Colonic mucosa (tissue), 4 donors: Measurements from ENCODE around the gene BOLA3. TPM values are rescaled to one million over a fixed set of nuclear protein-coding genes. Genes with fewer than 3 reads are reported as not detected.

Source experiments
- DNase-seq: peaks from one replicate; pipeline ENCODE4 v3.0.0-alpha.2; 2020
- H3K27ac ChIP-seq: fragments of 200-600 bp; one replicate; pipeline ENCODE4 v1.8.0; 2021
- H3K27me3 ChIP-seq: fragments of 200-600 bp; one replicate; pipeline ENCODE4 v1.8.0; 2021
- H3K36me3 ChIP-seq: fragments of 200-600 bp; one replicate; pipeline ENCODE4 v1.8.0; 2021
- H3K4me1 ChIP-seq: fragments of 200-600 bp; one replicate; pipeline ENCODE4 v1.8.0; 2021; ENCODE audit warnings: mild to moderate bottlenecking
- H3K4me3 ChIP-seq: fragments of 200-600 bp; one replicate; pipeline ENCODE4 v1.8.0; 2021
- H3K9ac ChIP-seq, 2 donors: one replicate each; pipeline ENCODE4 v1.7.0; 2013; ENCODE audit warnings: control low read depth in 2 of 2, low read depth in 2 of 2, low read length in 2 of 2
- H3K9me3 ChIP-seq: fragments of 200-600 bp; one replicate; pipeline ENCODE4 v1.8.0; 2021
- intact Hi-C: fragments of 100-400 bp; cut with DNase I; formaldehyde crosslinking; loops from one replicate; pipeline ENCODE4 v1.14.1; 2022
- total RNA-seq, 2 donors: library from RNA; stranded (reverse); fragmentation: NEBNext Ultra II Directional in 1 of 2; extraction: Animal tissue kit (Norgen Biotek cat#: 25700) in 1 of 2; gene quantifications; one replicate each; pipeline ENCODE4 v1.2.1, GENCODE V29; 2021
- TF ChIP-seq, protein P1 (sequence below): fragments of 200-600 bp; IDR thresholded peaks from one replicate; pipeline ENCODE4 v1.8.0; 2022; ENCODE audit warnings: antibody characterized with exemption, mild to moderate bottlenecking
- donor health status: healthy.
- donor health status: DM: no; HTN: no; CAD: no.
- donor health status: DM: no; HTN: no; CAD: no.

Gene BOLA3
- total RNA-seq, 2 donors from 2014 or later: 44.8 to 95.1 TPM

DNA sequence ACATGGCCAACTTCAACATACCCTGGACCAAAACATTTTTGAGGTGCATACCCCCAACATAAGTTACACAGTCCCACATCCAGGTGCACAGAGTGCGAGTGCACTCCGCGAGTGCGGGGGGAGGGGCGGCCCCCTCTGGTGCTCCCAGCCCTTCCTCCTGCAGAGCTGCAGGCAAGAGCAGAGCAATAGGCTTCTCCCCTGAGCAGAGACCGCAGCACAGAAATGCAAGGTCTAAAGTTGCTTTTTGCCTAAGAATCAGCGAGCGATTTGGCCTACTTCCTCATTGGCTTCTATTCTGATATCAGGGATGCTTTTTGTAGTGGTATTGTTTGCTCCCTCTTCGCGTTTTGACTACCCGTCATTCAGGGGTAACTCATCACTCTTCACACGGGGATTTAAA lies 40.6 kb downstream of the BOLA3 start:
- Histone ChIP-seq H3K27ac (no peak overlapping the region), H3K36me3 (peaks cover 5% of the 10 kb centered on the region), H3K9ac (no peak overlapping the region), H3K9me3 (no peaks in the 10 kb centered on the region), H3K4me3 (no peak overlapping the region), H3K27me3 (no peaks in the 10 kb centered on the region), H3K4me1 (no peaks in the 10 kb centered on the region)
- TF ChIP-seq, protein P1, sequence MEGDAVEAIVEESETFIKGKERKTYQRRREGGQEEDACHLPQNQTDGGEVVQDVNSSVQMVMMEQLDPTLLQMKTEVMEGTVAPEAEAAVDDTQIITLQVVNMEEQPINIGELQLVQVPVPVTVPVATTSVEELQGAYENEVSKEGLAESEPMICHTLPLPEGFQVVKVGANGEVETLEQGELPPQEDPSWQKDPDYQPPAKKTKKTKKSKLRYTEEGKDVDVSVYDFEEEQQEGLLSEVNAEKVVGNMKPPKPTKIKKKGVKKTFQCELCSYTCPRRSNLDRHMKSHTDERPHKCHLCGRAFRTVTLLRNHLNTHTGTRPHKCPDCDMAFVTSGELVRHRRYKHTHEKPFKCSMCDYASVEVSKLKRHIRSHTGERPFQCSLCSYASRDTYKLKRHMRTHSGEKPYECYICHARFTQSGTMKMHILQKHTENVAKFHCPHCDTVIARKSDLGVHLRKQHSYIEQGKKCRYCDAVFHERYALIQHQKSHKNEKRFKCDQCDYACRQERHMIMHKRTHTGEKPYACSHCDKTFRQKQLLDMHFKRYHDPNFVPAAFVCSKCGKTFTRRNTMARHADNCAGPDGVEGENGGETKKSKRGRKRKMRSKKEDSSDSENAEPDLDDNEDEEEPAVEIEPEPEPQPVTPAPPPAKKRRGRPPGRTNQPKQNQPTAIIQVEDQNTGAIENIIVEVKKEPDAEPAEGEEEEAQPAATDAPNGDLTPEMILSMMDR: no peak
- intact Hi-C loops: no loop called here
- no peak for DNase-seq

DNA sequence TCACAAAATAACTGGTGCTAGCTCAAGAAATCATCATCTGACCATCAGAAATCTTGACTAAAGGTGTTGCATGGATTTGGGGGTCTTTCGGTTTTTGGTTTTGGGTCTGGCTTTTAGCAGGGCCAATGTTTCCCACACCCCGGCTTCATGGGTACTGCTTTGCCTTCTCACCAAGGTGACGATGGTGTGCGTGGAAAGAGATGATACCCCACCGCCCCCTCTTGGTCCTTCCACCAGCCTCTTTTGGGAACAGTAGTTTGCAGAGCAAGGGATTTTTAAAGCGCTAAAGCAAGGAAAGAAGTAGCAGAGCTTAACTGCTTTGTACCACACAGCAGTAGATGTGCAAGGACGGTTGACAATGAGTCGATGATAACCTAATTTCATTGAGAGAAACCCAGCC lies 42.3 kb downstream of the BOLA3 start:
- Histone ChIP-seq H3K9ac (no peak overlapping the region), H3K27me3 (no peaks in the 10 kb centered on the region), H3K4me3 (no peak overlapping the region), H3K9me3 (no peaks in the 10 kb centered on the region), H3K27ac (no peak overlapping the region), H3K36me3 (peaks cover 9% of the 10 kb centered on the region), H3K4me1 (no peaks in the 10 kb centered on the region)
- intact Hi-C loops: no loop called here
- TF ChIP-seq, protein P1: no peak
- no peak for DNase-seq

DNA sequence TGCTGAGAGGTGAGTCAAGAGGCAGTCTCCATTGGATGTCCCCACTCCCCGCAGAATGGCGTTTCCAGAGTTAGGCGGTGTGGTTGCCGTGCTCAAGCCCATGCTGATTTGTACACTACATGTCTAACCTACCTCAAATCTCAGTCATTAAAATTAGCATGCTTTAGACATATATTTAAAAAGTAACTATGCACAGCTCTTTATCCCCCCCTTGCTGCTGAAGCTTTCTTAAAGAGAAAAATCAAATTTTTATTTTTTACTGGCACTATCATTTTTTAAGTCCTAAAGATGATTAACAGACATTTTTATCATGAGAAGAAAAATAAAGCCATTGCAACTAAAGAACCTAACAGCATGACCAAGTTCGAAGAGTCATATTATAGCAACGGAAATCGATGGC lies 42.9 kb downstream of the BOLA3 start:
- Histone ChIP-seq H3K4me3 (no peak overlapping the region), H3K27ac (no peak overlapping the region), H3K27me3 (no peaks in the 10 kb centered on the region), H3K36me3 (peaks cover 12% of the 10 kb centered on the region), H3K4me1 (no peaks in the 10 kb centered on the region), H3K9me3 (no peaks in the 10 kb centered on the region), H3K9ac (no peak overlapping the region)
- no peak for DNase-seq
- TF ChIP-seq, protein P1: no peak
- intact Hi-C loops: no loop called here

DNA sequence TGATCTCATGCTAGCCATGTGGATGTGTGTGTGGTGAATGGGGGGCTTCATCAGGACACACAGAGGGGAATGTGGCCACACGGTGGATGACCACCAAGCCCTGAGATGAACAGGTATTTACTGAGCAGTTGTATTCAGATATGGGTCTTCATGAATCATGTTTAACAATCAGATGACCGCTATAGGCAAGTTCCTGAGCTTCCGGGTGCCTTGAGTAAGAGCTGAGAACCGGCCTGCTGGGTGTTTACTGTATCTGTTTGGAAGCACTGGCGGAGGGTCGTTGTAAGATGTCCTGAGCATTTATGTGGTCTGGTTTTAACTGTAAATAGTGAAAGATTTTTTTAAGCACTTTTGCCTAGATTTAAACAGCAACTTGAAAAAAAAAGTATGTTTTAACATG lies 43.9 kb downstream of the BOLA3 start:
- Histone ChIP-seq H3K9ac (no peak overlapping the region), H3K9me3 (no peaks in the 10 kb centered on the region), H3K36me3 (peaks cover 15% of the 10 kb centered on the region), H3K4me1 (no peaks in the 10 kb centered on the region), H3K27me3 (no peaks in the 10 kb centered on the region), H3K27ac (no peak overlapping the region), H3K4me3 (no peak overlapping the region)
- intact Hi-C loops: no loop called here
- no peak for DNase-seq
- TF ChIP-seq, protein P1: no peak

DNA sequence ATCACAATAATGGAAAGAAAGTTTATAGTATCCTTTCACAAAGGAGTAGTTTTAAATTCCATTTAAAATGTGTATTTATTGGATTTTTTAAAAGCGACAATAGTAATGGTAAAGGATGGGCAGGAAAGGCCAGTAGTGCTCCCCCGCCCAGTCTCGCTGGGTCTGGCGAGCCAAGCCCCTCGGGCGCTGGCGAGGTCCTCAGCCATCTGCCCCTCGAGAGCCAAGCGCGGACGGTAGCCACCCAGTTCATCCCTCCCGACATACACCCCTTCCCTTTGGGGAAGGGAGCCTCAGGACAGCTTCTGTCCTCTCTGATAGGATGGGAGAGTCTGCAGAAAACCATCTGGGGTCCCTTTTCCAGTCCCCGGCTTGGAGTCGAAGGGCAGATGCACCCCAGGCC lies 45.2 kb downstream of the BOLA3 start:
- Histone ChIP-seq H3K9ac (no peak overlapping the region), H3K27ac (no peak overlapping the region), H3K27me3 (no peaks in the 10 kb centered on the region), H3K9me3 (no peaks in the 10 kb centered on the region), H3K4me1 (no peaks in the 10 kb centered on the region), H3K4me3 (no peak overlapping the region), H3K36me3 (peaks cover 15% of the 10 kb centered on the region)
- no peak for DNase-seq
- TF ChIP-seq, protein P1: no peak
- intact Hi-C loops: no loop called here
